GM21737 (cell line): ENCODE data around the gene PTPRH.
"Not testable (repeated sequence)": the region's sequence is repeated elsewhere in the genome, so short reads cannot be mapped to it uniquely, and the experiment has no call there.

ENCODE experiments used
- ATAC-seq: cut with Tn5 transposase; IDR thresholded peaks from one replicate; pipeline ENCODE4 v1.9.1; 2021; ENCODE audit warnings: mild to moderate bottlenecking, moderate library complexity; ENCODE audit not compliant: unreplicated experiment

The PTPRH gene

DNA sequence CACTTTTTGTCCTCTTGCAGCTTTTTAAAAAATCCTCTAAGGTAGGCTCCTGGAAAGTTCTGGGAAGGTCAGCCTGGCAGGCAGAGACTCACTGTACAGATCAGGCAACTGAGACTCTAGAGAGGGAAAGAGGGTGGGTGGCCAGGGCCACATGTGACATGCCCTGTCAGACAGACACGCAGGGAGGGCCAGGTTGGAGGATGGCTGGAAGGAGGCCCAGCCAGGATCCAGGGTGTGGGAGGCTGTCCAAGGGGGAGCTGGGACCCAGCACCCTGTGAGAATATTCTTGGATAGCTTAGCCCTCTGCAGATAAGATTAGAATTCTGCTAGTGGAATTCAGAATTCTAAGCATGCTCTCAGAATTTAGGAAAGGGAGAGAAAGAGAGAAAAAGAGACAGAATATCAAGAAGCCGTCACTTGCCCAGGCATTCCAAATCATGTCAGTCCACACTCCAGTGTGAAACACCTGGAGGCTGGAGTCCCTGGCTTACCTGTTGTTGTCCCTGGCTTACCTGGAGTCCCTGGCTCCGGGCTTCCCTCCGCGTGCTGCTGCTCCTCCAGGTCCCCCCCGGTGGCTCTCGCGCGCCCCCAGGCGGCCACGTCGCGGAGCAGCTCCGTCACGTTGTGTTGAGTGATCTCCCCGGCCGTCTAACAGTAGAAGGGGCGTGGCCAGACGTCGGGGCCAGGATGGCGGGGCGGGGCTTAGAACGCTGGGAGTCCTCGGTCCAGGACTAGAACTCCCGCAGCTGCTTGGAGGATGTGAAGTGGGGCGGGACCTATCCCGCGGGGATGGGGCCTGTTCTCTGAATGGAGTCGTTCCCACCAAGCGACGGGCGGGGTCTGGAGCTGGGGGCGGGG, 48.9 kb downstream of the PTPRH start:
- ATAC-seq: peak; percentile 52

DNA sequence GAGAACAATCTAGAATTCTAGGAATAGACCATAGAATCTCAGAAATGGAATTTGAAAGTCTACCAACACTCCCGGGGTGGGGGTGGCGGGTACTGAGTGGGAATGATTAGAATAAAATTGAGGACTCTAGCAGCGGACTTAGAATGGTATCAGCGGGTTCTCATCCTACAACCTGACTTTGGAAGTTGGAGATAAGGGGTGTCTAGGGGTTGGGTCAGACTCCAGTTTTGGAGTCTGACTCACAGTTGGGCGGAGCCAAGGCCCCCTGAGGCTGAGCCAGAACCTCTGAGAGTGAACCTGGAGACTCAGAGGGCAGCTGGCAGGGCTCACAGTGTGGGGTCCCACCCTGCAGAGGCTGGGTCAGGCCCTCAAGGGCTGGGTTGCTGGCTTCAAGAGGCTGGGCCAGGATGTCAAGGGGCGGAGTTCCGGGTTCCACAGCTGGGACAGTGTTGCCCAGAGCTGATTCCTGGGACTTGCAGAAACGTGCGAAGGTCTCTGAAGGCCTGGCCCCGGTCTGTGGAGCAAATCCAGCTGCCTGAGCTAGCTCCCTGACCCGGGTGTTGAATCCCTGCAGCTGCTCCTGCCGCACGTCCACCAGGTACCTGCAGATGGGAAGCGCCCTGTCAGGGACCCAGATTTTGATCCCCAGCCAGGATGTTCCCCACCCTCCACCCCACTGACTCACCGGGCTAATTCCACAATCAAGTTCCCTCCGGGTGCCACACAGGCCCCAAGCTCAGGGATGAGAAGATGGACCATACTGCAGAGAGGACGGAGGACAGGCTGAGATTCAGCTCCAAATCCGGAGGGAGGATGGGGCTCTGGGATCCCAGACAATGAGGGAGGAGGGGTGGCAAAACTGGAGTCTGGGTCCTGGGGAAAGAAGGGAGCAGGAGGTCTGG, 50.2 kb downstream of the PTPRH start:
- ATAC-seq: no peak

DNA sequence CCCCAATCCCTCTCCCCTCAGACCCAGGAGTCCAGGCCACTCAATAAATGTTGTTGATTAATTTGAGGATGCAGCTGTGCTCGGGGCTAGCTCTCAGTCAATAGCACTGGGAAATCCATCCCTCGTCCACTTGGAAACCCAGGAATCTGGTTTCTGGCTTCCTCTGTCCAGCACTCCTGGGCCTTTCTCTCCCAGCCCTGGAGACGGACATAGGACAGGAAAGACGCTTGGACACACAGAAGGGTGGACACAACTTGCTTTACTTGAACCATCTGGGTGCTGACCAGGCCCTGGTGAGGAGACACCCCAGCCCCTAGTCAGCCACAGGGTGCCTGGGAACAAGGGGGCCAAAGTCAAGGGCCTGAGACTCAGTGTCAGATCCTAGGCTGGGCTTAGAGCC, 50.9 kb downstream of the PTPRH start:
- ATAC-seq: no peak

DNA sequence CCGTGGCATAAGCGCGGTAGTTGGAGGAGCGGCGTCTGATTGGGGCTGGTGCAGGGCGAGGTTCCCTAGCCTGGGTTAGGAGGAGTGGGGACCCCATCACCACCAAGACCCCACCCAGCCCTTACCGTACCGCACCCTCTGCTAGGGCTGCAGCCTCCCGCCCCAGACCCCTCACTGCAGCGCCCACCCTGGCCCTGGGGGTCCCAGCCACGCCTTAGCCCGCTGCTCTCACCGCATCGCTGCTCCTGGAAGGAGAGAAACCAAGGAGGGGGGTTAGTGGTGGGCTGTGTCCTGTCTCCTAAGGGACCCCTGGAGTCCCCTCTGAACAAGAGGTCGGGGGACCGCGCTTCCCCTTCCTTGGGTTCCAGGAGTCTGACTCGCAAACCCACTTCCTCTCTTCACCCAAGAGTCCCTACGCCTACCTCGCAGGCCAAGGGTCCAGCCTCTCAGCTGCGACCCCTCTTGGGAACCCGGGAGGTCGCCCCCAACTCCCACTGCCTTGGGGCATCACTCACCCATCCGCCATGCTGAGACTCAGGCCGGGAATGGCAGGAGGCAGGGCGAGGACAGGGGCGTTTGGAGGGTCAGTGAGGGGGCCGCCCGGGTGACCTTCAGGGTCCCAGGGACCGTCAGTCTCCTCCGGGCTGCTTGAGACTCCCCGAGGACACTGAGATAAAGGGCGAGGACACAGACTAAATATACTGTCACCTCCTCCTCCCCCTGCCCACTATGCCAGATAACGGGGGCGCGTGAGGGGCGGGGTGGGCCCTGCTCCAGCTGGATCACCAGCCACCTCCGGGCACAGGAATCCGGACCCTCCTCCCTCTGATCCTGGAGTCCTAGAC, 52.0 kb downstream of the PTPRH start, which contains the start of gene TNNI3:
Gene TNNI3 (minus strand): TSS at position 669 of the 845 bp plus-strand sequence. CDS start 143 bp downstream, at position 526.
- ATAC-seq: no peak

DNA sequence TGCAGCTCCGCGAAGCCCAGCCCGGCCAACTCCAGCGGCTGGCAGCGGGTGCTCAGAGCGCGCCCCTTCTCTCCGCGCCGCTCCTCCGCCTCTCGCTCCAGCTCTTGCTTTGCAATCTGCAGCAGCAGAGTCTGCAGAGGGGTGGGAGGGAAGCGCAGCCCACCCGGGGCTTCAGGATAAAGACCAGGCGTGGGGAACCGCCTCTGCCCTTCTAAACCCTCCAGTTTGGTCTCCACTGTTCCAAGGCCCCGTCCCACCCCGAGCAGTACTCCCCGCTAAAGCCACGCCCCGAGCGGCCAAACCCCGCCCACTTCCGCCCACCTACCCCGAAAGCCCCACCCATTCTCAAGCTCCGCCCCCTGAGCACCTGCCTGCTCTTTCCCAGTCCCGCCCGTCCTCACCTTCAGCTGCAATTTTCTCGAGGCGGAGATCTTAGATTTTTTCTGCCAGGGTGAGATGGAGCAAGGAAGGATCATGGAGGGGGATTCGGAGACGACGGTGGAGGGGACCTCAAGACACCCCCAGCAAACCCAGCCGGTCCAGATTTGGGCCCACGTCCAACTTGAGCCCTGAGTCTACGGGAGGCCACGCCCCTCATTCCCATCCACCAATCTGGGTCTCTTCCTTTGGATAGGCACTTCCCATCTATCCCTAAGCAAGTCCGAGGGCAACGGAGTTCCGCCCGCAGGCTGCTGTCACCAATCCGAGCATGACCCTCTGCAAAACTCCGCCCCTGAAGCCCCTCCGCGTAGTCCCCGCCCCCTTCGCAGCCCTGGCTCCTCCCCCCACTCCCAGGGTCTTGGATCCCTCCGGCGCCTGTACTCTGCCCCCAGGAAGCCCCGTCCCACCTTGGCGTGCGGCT, 52.9 kb downstream of the PTPRH start:
- ATAC-seq: no peak

DNA sequence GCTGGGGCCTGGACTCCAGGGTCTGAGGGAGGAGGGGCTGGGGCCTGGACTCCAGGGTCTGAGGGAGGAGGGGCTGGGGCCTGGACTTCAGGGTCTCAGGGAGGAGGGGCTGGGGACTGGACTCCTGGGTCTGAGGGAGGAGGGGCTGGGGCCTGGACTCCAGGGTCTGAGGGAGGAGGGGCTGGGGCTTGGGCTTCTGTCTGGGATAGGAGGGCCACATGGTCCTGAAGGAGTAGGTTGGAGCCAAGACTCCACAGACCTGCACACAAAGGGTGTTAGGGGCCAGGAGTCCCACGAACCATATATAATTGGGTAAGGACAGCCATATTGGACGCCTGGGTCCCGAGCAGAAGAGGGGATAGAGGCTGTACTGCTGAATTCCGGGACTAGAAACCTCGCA, 53.5 kb downstream of the PTPRH start:
- ATAC-seq: not testable (repeated sequence)

DNA sequence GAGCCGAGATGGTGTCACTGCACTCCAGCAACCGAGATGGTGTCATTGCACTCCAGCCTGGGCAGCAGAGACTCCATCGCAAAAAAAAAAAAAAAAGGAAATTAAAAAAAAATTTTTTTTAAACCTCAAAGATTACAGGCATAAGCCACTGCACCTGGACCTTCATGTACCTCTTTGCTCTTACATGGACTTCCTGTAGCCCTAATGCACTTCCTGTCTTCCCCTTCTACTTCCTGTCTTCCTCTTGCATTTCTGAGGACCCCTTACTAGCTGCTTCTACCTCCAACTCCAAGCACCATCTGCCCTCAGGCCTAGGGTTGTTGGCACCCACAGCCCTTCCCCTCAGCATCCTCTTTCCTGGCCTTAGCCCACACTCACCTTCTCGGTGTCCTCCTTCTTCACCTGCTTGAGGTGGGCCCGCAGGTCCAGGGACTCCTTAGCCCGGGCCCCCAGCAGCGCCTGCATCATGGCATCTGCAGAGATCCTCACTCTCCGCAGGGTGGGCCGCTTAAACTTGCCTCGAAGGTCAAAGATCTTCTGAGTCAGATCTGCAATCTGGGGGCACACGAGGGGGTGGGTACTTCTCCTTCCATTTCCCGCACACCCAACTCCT, 55.5 kb downstream of the PTPRH start:
- ATAC-seq: no peak

DNA sequence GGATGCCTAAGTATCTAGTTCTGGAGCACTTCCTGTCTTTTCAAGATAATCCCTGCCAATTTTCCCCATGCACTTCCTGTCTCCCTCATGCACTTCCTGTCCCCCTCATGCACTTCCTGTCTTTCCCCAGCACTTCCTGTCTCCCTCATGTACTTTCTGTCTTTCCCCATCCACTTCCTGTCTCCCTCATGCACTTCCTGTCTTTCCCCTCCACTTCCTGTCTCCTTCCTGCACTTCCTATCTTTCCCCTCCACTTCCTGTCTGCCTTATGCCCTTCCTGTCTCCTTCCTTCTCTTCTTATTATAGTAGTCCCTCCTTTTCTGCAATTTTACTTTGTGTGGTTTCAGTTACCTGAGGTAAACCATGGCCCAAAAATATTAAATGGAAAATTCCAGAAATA, 57.3 kb downstream of the PTPRH start:
- no peak for ATAC-seq

DNA sequence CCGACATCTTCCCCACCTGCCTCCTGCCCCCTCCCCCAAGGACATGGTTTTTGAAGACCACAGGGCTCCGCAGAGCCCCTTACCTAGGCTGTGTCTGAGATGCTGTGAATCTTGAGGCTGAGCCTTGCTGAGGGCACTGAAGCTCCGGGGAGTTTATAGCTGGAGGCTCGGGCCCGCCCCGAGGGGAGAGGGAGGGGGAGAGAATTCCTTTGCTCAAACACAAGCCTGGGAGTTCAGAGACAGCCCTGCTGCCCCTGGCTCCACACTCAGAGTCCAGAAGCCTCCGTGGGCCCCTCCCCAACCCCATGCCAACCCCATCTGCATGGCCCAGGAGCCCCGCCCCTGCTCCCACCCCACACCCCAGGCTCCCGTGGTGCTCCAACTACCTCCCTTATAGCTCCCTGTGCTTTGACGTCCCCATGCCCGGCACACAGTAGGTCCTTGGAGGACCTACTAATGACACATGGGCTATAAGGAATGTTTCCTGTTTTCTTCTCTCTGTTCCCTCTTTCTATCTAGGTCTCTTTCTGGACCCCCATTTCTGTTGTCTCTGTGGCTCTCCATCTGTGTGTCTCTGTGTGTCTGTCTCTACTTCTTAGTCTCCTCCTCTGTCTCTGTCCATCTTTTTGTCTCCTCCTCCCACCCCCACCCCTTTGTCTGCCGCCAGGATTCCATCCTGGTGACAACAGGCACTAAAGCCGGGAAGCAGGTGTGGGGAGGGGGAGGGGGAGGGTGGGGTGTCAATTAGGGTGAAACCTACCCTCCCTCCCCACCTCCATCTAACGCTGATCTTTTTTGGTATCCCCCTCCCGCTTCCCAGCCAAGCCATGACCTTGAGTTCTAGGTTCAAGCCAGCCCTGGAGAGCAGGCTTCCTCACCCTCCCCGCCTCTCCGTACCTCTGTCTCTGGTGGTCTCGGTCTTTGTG, 60.0 kb downstream of the PTPRH start, which contains the start of gene TNNT1:
Gene TNNT1 (minus strand): TSS at position 129 of the 926 bp plus-strand sequence. CDS start 2,049 bp downstream, outside the sequence.
- no peak for ATAC-seq

DNA sequence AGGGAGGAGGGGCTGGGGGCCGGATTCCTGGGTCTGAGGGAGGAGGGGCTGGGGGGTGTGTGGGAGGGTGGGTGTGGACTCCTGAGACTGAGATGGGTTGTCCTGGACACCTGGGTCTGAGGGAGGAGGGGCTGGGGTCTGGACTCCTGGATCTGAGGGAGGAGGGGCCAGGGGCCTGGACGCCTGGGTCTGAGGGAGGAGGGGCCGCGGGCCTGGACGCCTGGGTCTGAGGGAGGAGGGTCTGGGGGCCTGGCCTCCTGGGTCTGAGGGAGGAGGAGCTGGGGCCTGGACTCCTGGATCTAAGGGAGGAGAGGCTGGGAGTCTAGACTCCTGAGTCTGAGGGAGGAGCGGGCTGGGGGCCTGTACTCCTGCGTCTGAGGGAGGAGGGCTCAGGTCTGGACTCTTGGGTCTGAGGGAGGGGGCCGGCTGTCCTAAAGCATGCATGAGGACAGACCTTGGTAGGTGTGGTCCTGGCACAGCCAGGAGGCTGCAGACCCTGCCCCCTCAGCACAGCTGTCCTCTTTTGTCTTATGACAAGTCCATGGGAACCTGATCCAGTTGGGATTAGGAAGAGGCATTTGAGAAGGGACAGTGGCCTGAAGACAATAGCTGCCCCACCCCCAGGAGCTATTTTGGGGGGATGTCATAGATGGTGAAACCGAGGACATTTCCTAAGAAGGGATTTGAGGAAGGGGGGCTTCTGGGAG, 61.6 kb downstream of the PTPRH start:
- ATAC-seq: no peak

DNA sequence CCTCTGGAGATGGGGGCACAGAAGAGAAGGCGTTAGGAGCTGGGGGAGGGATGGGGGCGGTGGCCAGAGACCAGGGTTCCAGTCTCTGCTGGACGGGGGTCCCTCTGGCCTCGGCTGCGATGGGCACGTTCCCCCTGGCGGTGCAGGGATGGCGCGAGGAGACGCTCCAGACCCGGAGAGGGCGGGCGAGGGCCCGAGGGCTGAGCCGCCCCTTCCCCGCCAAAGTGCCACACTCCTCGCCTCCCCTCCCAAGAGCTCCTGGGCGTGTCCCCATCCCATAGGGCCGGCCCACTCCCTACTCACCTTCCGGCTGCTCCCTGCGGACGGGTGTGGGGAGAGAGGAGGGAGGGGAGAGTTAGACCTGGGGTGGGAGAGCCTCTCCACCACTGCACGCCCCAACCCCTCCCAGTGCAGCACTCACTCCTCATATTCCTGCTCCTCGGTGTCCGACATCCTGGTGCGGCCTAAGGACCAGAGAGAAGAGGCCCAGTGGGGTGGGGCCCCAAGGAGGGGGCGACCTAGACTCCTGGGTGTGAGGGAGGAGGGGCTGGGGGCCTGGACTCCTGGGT, 62.5 kb downstream of the PTPRH start:
- no peak for ATAC-seq

DNA sequence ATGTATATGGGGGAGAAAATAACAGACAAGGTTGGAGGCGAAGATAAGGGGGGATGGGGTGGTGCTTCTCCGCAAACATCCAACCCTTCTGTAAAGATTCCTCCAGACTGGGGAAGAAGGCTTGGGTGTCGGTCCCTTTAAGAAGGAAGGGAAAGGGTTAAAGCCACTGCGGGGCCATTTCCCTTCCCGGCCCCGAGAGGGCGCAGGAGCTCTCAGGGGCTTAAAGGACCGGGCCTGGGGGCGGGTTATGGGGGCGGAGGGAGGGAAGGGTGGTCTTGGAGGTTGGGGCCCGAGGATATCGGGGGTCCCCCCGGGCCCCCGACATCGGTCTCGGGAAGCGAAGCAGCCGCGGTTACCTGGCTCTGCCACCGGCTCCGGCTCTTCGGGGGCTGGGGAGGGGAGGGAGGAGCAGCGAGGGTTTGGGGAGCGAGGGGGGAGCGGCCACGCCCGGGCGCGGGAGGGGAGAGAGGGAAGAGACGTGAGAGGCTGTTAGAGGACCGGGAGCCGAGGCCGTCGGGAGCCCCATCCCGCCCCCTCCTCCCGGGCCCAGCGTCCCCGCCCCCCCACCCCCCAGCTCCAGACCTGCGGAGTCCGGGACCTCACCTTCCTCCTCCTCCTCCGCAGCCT, 63.1 kb downstream of the PTPRH start:
- no peak for ATAC-seq

DNA sequence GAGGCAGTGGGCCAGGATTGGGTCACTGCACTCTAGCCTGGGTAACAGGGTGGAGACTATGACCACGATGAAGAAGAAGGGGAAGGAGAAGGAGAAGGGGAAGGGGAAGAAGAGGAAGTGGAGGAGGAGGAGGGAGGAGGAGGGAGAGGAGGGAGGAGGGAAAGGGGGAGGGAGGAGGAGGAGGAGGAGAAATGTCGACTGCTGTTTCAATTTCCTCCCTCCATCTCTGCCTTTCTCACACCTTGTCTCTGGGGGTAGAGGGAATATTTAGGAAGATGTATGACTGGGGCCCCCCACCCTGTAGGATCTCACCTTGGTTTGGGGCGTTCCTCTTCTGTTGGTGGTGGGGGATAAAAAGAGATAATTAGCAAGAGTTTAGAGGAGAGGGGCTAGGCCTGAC, 64.1 kb downstream of the PTPRH start:
- ATAC-seq: no peak

DNA sequence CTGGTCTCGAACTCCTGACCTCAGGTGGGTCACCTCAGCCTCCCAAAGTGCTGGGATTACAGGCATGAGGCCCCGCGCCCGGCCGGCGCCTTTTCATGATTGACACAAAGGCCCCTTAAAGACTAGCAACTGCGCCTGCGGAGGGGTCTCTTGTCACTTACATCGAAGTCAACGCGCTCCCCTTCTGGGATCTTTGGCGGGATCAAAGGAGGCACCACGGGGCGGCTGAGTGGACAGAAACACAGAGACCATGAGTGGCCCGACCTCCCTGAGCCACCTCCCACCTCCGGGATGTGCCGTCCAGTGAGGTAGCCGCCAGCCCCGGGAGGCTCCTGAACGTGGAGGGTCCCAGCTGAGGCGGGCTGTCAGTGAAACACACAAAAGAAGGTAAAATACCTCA, 67.6 kb downstream of the PTPRH start:
- ATAC-seq: no peak

DNA sequence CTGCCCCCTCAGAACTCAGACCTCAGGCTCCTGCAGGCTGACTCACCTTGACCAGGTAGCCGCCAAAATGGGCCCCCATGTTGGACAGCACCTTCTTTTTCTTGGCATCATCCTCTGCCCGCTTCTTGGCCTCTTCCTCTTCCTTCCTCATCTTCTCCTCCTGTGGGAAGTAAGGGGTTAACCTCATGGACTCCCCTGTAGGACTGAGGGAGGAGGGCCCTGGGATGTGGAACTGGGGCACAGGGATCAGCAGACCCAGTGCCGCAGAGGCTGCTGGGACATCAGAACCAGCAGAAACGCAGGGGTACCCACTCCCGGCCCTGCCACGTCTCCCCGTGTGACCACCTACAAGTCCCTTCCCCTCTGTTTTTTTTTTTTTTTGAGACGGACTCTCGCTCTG, 71.4 kb downstream of the PTPRH start:
- ATAC-seq: no peak

DNA sequence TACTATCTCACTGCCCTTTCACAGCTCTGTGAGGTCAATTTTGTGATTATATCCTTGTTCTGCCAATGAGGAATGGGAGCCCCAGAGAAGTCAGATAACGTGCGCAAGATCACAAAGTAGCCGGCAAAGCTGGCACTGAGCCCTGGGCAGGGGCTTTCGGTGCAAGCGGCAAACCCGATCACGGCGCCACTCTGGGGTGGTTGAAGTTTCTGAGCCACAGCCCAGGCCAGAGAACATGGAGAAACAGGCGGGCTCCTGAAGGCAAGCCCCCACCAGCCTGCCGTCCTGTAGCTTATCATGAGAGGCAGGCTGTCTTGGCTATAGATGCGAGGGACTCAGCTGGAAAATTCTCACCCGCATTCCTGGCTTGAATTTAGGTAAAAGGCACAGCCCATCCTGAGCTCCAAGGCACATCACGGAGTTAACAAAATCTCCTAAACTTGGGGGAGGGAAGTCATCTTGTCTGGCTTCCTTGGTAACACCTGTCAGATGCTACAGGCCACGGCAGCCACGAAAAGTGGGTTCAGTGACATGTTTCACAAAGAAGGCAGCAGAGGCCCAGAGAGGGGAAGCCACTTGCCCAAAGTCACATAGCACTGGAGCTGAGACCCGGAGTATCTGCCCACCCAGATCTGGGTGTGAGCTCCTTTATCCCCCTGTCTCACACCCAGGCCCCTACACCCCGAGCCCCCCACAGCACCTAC, 72.8 kb downstream of the PTPRH start:
- ATAC-seq: no peak
